SK-N-MC (cell line): Measurements from ENCODE around the gene TMCO4.
A peak's percentile ranks its signal among the peaks of the same experiment; 100 is the strongest.

ENCODE experiments used
- DNase-seq: peaks from one replicate; pipeline ENCODE4 v3.0.0-alpha.2; 2011; ENCODE audit warnings: low read depth, low spot score
- H3K27ac ChIP-seq: fragments of 200-600 bp; sonication (generic); 2 replicates; pipeline ENCODE4 v1.5.1; 2016; ENCODE audit warnings: mixed run types
- H3K36me3 ChIP-seq: fragments of 200-600 bp; sonication (generic); 2 replicates; pipeline ENCODE4 v1.6.1; 2017; ENCODE audit warnings: antibody characterized with exemption, low read length, mixed read lengths; ENCODE audit not compliant: insufficient read depth
- H3K4me3 ChIP-seq: fragments of 200-600 bp; sonication (generic); 2 replicates; pipeline ENCODE4 v1.5.1; 2016
- H3K9ac ChIP-seq: fragments of 200-600 bp; sonication (generic); 2 replicates; pipeline ENCODE4 v1.8.0; 2017; ENCODE audit warnings: mixed run types, mixed read lengths; ENCODE audit not compliant: insufficient read length
- H3K9me3 ChIP-seq: fragments of 200-600 bp; sonication (generic); 2 replicates; pipeline ENCODE4 v1.6.1; 2017; ENCODE audit warnings: low read depth, mild to moderate bottlenecking, antibody characterized with exemption, low read length, moderate library complexity, mixed read lengths
- EZH2 ChIP-seq: fragments of 200-600 bp; sonication (generic); IDR thresholded peaks from one replicate; pipeline ENCODE4 v1.6.1; 2017; ENCODE audit warnings: antibody characterized with exemption
- FOXP2 ChIP-seq: optimal IDR thresholded peaks from 2 replicates; pipeline ENCODE3; 2011; ENCODE audit warnings: mild to moderate bottlenecking, moderate library complexity; ENCODE audit not compliant: insufficient read depth; ENCODE audit errors: extremely low read length, control extremely low read depth
- POLR2AphosphoS5 ChIP-seq: IDR thresholded peaks from 2 replicates; pipeline ENCODE4 v1.6.1; 2012; ENCODE audit warnings: mild to moderate bottlenecking, low read depth, low read length, borderline replicate concordance

TMCO4 gene

DNA sequence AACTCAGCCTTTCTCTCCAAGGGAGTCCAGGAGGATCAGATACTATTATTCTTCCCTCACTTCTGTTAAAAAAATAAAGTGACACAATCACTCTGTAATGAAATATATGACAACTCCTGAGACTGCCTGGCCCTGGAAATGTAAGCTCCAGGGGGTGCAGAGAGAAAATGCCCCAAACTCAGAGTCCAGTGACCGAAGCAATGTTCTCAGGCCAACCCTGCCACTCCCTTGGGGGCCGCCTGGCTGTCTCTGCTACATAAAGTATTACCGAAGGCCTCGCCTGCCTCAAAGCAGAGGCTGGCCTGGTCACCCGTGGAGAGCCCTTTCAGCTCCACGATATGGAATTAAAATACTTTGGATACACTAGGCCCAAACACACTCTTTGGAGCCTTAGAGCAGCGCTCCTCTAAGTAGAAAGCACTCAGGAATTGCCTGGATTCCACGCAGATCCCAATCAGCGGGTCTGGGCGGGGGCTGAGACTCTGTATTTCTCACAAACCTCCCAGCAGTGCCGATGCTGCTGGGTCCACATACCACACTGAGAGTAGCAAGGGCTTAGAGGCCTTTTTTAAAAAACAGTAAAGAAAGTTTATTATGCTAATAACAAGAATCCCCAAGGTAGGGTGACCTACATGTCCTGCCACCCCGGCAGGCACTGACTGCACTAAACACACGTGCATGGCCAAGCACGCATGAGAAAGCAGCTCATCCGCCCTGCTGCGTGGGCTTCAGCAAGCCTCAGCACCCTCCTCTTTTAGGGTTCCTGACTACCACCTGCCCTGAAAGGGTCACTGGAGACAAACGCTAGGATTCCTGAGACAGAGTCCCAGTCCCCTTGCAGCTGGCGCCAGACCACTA lies 31.1 kb downstream of the TMCO4 start:
- Histone ChIP-seq H3K9me3 (no peaks in the 10 kb centered on the region), H3K4me3 (no peak overlapping the region), H3K9ac (no peak overlapping the region), H3K27ac (no peak overlapping the region), H3K36me3 (no peaks in the 10 kb centered on the region)
- no peak for DNase-seq
- no peak for TF ChIP-seq POLR2AphosphoS5
- no peak for TF ChIP-seq EZH2
- TF ChIP-seq FOXP2, result no peak

GRCh38 chr1:19765623-19766022 lies 34.1 kb downstream of the TMCO4 start:
- DNase-seq, result peak; percentile 28

DNA sequence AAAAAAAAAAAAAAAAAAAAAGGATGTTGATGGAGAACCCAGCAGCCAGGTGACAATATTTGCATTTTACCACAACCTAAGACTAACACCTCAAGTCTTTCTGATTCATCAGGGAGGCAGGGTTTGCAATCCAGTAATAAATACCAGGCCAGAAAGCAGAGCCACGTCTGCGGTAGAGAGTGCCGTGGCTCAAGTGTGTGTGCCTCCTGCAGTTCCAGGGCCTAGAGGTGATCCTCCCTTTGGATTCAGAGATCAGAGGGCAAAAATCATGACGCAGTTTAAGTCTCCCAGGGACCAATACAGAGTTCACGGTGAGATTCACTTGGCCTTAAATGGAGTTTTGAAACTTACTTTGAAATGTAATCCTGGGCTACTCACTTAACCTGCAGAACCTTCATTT lies 34.9 kb downstream of the TMCO4 start:
- Histone ChIP-seq H3K9me3 (no peaks in the 10 kb centered on the region), H3K27ac (no peak overlapping the region), H3K9ac (no peak overlapping the region), H3K36me3 (no peaks in the 10 kb centered on the region), H3K4me3 (no peak overlapping the region)
- DNase-seq, result no peak
- no peak for TF ChIP-seq FOXP2

More at GRCh38 chr1:19765623-19766022, 34.1 kb downstream of the TMCO4 start:
- TF ChIP-seq FOXP2 (no peak), POLR2AphosphoS5 (no peak), EZH2 (no peak)
- no peaks in the 10 kb centered on the region for H3K9me3 ChIP-seq
- H3K9ac ChIP-seq, result no peak overlapping the region
- no peak overlapping the region for H3K4me3 ChIP-seq
- no peaks in the 10 kb centered on the region for H3K36me3 ChIP-seq
- no peak overlapping the region for H3K27ac ChIP-seq

- no peaks in the 10 kb centered on the region for H3K9me3 ChIP-seq
- no peaks in the 10 kb centered on the region for H3K36me3 ChIP-seq
- no peak for TF ChIP-seq FOXP2
- H3K9ac ChIP-seq, result no peak overlapping the region
- no peak overlapping the region for H3K4me3 ChIP-seq
- no peak overlapping the region for H3K27ac ChIP-seq
- no peak for DNase-seq
Measured at GRCh38 chr1:19762175-19762779, 37.4 kb downstream of the TMCO4 start.

DNA sequence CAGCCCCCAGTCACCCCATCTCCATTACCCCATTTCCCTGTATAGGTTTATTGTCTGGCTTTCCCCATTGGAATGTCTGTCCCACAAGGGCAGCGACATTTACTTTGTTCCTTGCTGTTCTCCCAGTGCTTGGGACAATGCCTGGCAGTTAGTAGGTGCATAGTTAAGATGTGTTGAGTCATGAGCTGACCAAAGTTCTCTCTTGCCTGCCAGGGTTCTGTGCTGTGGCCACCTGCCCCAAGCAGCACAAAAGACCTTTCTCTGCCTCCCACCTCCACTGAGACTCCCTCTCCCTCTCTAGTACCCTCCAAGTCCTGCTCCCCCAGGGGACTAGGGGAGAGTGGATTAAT lies 40.0 kb downstream of the TMCO4 start:
- no peak overlapping the region for H3K9ac ChIP-seq
- H3K4me3 ChIP-seq, result no peak overlapping the region
- no peak for TF ChIP-seq FOXP2
- no peak for TF ChIP-seq POLR2AphosphoS5
- TF ChIP-seq EZH2, result no peak
- no peaks in the 10 kb centered on the region for H3K9me3 ChIP-seq
- H3K27ac ChIP-seq, result no peak overlapping the region
- H3K36me3 ChIP-seq, result no peaks in the 10 kb centered on the region
- DNase-seq, result no peak

DNA sequence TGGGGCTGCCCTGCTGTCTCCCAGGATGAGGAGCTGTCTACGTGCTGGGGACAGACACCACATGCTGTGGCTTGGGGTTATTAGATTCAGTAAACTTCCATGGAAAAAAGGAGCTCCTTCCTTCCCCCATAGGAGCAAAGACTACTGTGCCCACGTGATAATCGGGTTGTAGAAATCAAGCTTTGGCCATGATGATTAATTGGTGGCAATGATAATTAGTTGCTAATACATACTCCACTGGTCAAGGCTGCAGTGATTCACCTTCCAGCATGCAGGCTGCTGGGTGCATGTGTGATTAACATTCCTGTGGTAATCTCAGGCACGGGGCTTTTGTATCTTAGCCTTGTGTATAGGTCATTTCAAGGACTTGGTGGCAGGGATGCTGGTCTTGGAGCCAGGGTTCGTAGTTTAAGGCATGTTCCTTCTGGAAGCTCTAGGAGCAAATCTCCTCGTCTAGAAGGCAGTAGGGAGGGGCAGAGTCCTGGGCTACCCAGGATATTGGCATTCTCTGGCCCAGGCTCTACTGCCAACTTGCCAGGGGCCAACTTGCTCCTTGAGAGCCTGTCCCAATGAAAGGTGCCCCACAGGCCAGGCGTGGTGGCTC lies 41.4 kb downstream of the TMCO4 start:
- DNase-seq, result no peak
- no peak overlapping the region for H3K4me3 ChIP-seq
- no peak for TF ChIP-seq POLR2AphosphoS5
- no peak for TF ChIP-seq FOXP2
- no peak for TF ChIP-seq EZH2
- no peaks in the 10 kb centered on the region for H3K9me3 ChIP-seq
- H3K9ac ChIP-seq, result no peak overlapping the region
- no peak overlapping the region for H3K27ac ChIP-seq
- no peaks in the 10 kb centered on the region for H3K36me3 ChIP-seq

GRCh38 chr1:19757641-19758040 lies 42.1 kb downstream of the TMCO4 start:
- Histone ChIP-seq H3K9ac (no peak overlapping the region), H3K36me3 (no peaks in the 10 kb centered on the region), H3K27ac (no peak overlapping the region), H3K4me3 (no peak overlapping the region), H3K9me3 (no peaks in the 10 kb centered on the region)
- no peak for TF ChIP-seq FOXP2
- no peak for TF ChIP-seq POLR2AphosphoS5
- TF ChIP-seq EZH2, result no peak
- DNase-seq, result no peak

GRCh38 chr1:19756480-19756879 lies 43.2 kb downstream of the TMCO4 start:
- Histone ChIP-seq H3K9ac (no peak overlapping the region), H3K36me3 (no peaks in the 10 kb centered on the region), H3K9me3 (no peaks in the 10 kb centered on the region), H3K27ac (no peak overlapping the region), H3K4me3 (no peak overlapping the region)
- TF ChIP-seq EZH2, result no peak
- no peak for TF ChIP-seq FOXP2
- no peak for TF ChIP-seq POLR2AphosphoS5
- no peak for DNase-seq
